NCI-H146 (cell line): ENCODE data around the gene PDE6D.

ENCODE experiments used
- DNase-seq: peaks from one replicate; lab custom pipeline; 2025; lab: John Stamatoyannopoulos, UW

The PDE6D gene

DNA sequence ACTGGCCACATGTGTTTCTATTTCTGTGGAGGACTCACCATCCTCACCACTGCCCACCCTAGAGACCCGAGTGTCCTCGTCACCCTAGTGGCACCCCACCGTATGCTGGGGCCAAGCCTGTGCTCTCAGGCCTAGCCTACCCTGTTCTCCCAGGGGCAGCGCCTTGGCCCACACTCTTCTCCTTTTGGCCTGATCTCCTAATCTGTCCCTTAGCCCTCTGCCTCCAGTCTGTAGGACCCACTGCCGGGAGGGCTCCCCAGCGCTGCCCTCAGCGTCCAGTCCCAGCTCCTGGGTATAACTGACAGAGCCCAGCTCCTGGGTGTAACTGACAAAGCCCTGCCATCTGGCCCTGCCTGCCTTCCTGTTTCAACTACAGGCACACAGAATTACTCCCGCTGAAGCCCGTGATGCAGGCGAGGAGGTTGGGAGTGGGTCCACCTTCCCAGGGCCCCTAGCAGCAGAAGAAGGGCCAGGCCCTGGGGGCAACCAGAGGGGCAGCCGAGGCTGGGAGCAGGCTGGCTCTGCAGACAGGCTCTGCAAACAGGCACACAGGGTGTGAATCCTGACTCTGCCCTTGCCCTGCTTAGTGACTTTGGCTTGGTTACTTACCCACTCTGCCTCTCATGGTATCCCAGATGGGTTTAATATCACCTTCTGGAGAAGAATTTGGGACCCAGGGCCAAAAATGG, 98.3 kb downstream of the PDE6D start:
- DNase-seq, result no peak
